Activated T-cell treated with anti-CD3 and anti-CD28 coated beads, Interleukin-2, amount 50 U/mL, for 4 hours (primary cell): ENCODE data around the gene SLC30A4. TPM values are rescaled to one million over a fixed set of nuclear protein-coding genes. Genes with fewer than 3 reads are reported as not detected.

Experiments used
- ATAC-seq, 2 donors: fragments of 200-7000 bp; cut with Tn5 transposase; one replicate each; pipeline ENCODE4 v1.10.0; 2021
- DNase-seq: peaks from one replicate; pipeline ENCODE4 v3.0.0-alpha.2; 2020
- H3K27me3 Mint-ChIP-seq: one replicate; pipeline ENCODE4 v1.8.0; 2021; ENCODE audit warnings: low read depth, mixed read lengths
- H3K36me3 Mint-ChIP-seq: one replicate; pipeline ENCODE4 v1.8.0; 2022; ENCODE audit warnings: mixed read lengths; ENCODE audit not compliant: insufficient read depth
- H3K4me1 Mint-ChIP-seq: one replicate; pipeline ENCODE4 v1.8.0; 2021; ENCODE audit warnings: low read depth, mixed read lengths
- H3K4me3 Mint-ChIP-seq: one replicate; pipeline ENCODE4 v1.8.0; 2021; ENCODE audit warnings: mild to moderate bottlenecking, moderate library complexity, mixed read lengths
- H3K9me3 Mint-ChIP-seq: one replicate; pipeline ENCODE4 v1.8.0; 2021; ENCODE audit warnings: mixed read lengths
- total RNA-seq, 3 donors: library from RNA; stranded (reverse); gene quantifications; one replicate each; pipeline ENCODE4 v1.2.1, GENCODE V29; 2021

SLC30A4 gene
- total RNA-seq, 3 donors from 2014 or later: 0.98 to 1.2 (median 1.1) TPM

- Mint-ChIP-seq H3K9me3 (no peaks in the 10 kb centered on the region), H3K27me3 (no peaks in the 10 kb centered on the region), H3K4me3 (no peak overlapping the region), H3K36me3 (no peaks in the 10 kb centered on the region), H3K4me1 (no peaks in the 10 kb centered on the region)
- DNase-seq (no peak), ATAC-seq (no peak)
Observed at GRCh38 chr15:45481135-45481534, 41.4 kb downstream of the SLC30A4 start.

GRCh38 chr15:45476410-45476809 is 46.1 kb downstream of the SLC30A4 start:
- H3K4me1 Mint-ChIP-seq: no peaks in the 10 kb centered on the region
- H3K4me3 Mint-ChIP-seq: no peak overlapping the region
- peaks cover 4% of the 10 kb centered on the region for H3K27me3 Mint-ChIP-seq
- DNase-seq (no peak), ATAC-seq (no peak)
- H3K9me3 Mint-ChIP-seq: no peaks in the 10 kb centered on the region
- no peaks in the 10 kb centered on the region for H3K36me3 Mint-ChIP-seq

- no peaks in the 10 kb centered on the region for H3K4me1 Mint-ChIP-seq
- no peaks in the 10 kb centered on the region for H3K36me3 Mint-ChIP-seq
- H3K9me3 Mint-ChIP-seq: no peaks in the 10 kb centered on the region
- ATAC-seq (no peak), DNase-seq (no peak)
- H3K4me3 Mint-ChIP-seq: no peak overlapping the region
- peaks cover 10% of the 10 kb centered on the region for H3K27me3 Mint-ChIP-seq
Observed at GRCh38 chr15:45474799-45475198, 47.8 kb downstream of the SLC30A4 start.

GRCh38 chr15:45473068-45473467 is 49.5 kb downstream of the SLC30A4 start:
- Mint-ChIP-seq H3K27me3 (peaks cover 15% of the 10 kb centered on the region), H3K9me3 (no peaks in the 10 kb centered on the region), H3K4me3 (no peak overlapping the region), H3K4me1 (no peaks in the 10 kb centered on the region), H3K36me3 (no peaks in the 10 kb centered on the region)
- ATAC-seq (no peak), DNase-seq (no peak)

- no peak overlapping the region for H3K4me3 Mint-ChIP-seq
- peaks cover 17% of the 10 kb centered on the region for H3K27me3 Mint-ChIP-seq
- DNase-seq (no peak), ATAC-seq (no peak)
- no peaks in the 10 kb centered on the region for H3K36me3 Mint-ChIP-seq
- H3K9me3 Mint-ChIP-seq: no peaks in the 10 kb centered on the region
- no peaks in the 10 kb centered on the region for H3K4me1 Mint-ChIP-seq
Observed at GRCh38 chr15:45471151-45471550, 51.4 kb downstream of the SLC30A4 start.

- Mint-ChIP-seq H3K4me1 (no peaks in the 10 kb centered on the region), H3K9me3 (no peaks in the 10 kb centered on the region), H3K4me3 (no peak overlapping the region), H3K36me3 (no peaks in the 10 kb centered on the region), H3K27me3 (peaks cover 17% of the 10 kb centered on the region)
- ATAC-seq (no peak), DNase-seq (no peak)
Observed at GRCh38 chr15:45469441-45469840, 53.1 kb downstream of the SLC30A4 start.

- no peak overlapping the region for H3K4me3 Mint-ChIP-seq
- no peaks in the 10 kb centered on the region for H3K36me3 Mint-ChIP-seq
- no peak for ATAC-seq
- no peak for DNase-seq
- no peaks in the 10 kb centered on the region for H3K4me1 Mint-ChIP-seq
- H3K27me3 Mint-ChIP-seq: peaks cover 17% of the 10 kb centered on the region
- no peaks in the 10 kb centered on the region for H3K9me3 Mint-ChIP-seq
Observed at GRCh38 chr15:45469027-45469426, 53.5 kb downstream of the SLC30A4 start.

GRCh38 chr15:45468294-45468693 is 54.3 kb downstream of the SLC30A4 start:
- H3K4me3 Mint-ChIP-seq: no peak overlapping the region
- no peaks in the 10 kb centered on the region for H3K36me3 Mint-ChIP-seq
- DNase-seq: no peak
- H3K4me1 Mint-ChIP-seq: no peaks in the 10 kb centered on the region
- H3K9me3 Mint-ChIP-seq: no peaks in the 10 kb centered on the region
- H3K27me3 Mint-ChIP-seq: peaks cover 17% of the 10 kb centered on the region
- ATAC-seq: no peak

- ATAC-seq (no peak), DNase-seq (peak; percentile 82)
- Mint-ChIP-seq H3K4me3 (peak overlapping the region; percentile 45), H3K4me1 (peaks cover 42% of the 10 kb centered on the region), H3K27me3 (no peaks in the 10 kb centered on the region), H3K9me3 (no peaks in the 10 kb centered on the region), H3K36me3 (no peaks in the 10 kb centered on the region)
Observed at GRCh38 chr15:45458746-45459403, 63.7 kb downstream of the SLC30A4 start.

GRCh38 chr15:45457641-45458539 is 64.7 kb downstream of the SLC30A4 start:
- peak; percentile 64 to 69 for ATAC-seq
- H3K9me3 Mint-ChIP-seq: no peaks in the 10 kb centered on the region

GRCh38 chr15:45457220-45457619 is 65.3 kb downstream of the SLC30A4 start:
- peak overlapping the region; percentile 79 for H3K4me3 Mint-ChIP-seq
- no peak for DNase-seq

More at GRCh38 chr15:45457641-45458539, 64.7 kb downstream of the SLC30A4 start:
- H3K36me3 Mint-ChIP-seq: no peaks in the 10 kb centered on the region
- DNase-seq: peak; percentile 71
- peak overlapping the region; percentile 79 for H3K4me3 Mint-ChIP-seq
- H3K27me3 Mint-ChIP-seq: no peaks in the 10 kb centered on the region
- peaks cover 44% of the 10 kb centered on the region for H3K4me1 Mint-ChIP-seq

GRCh38 chr15:45456212-45457106 is 66.1 kb downstream of the SLC30A4 start:
- H3K4me3 Mint-ChIP-seq: peak overlapping the region; percentile 6
- H3K27me3 Mint-ChIP-seq: no peaks in the 10 kb centered on the region
- ATAC-seq (peak; percentile 48 to 59), DNase-seq (peak; percentile 48)
- no peaks in the 10 kb centered on the region for H3K9me3 Mint-ChIP-seq
- H3K36me3 Mint-ChIP-seq: no peaks in the 10 kb centered on the region
- H3K4me1 Mint-ChIP-seq: peaks cover 44% of the 10 kb centered on the region

More at GRCh38 chr15:45457220-45457619, 65.3 kb downstream of the SLC30A4 start:
- Mint-ChIP-seq H3K4me1 (peaks cover 44% of the 10 kb centered on the region), H3K36me3 (no peaks in the 10 kb centered on the region), H3K9me3 (no peaks in the 10 kb centered on the region), H3K27me3 (no peaks in the 10 kb centered on the region)
- no peak for ATAC-seq

GRCh38 chr15:45454814-45455213 is 67.7 kb downstream of the SLC30A4 start:
- Mint-ChIP-seq H3K36me3 (no peaks in the 10 kb centered on the region), H3K4me1 (peaks cover 44% of the 10 kb centered on the region), H3K9me3 (no peaks in the 10 kb centered on the region), H3K4me3 (peak overlapping the region; percentile 53), H3K27me3 (no peaks in the 10 kb centered on the region)
- DNase-seq (peak; percentile 58), ATAC-seq (peak; percentile 61 to 68)

GRCh38 chr15:45451265-45451664 is 71.3 kb downstream of the SLC30A4 start:
- Mint-ChIP-seq H3K27me3 (peaks cover 2% of the 10 kb centered on the region), H3K36me3 (no peaks in the 10 kb centered on the region), H3K9me3 (no peaks in the 10 kb centered on the region), H3K4me1 (peaks cover 22% of the 10 kb centered on the region), H3K4me3 (no peak overlapping the region)
- DNase-seq: no peak
- no peak for ATAC-seq
